HS-27A (cell line): Measurements from ENCODE around the gene EFCAB8.
"Not testable (repeated sequence)": the region's sequence is repeated elsewhere in the genome, so short reads cannot be mapped to it uniquely, and the experiment has no call there.

Experiments used
- DNase-seq: peaks from one replicate; pipeline ENCODE4 v3.0.0-alpha.2; 2012; ENCODE audit warnings: low read depth, missing footprints

EFCAB8 gene

DNA sequence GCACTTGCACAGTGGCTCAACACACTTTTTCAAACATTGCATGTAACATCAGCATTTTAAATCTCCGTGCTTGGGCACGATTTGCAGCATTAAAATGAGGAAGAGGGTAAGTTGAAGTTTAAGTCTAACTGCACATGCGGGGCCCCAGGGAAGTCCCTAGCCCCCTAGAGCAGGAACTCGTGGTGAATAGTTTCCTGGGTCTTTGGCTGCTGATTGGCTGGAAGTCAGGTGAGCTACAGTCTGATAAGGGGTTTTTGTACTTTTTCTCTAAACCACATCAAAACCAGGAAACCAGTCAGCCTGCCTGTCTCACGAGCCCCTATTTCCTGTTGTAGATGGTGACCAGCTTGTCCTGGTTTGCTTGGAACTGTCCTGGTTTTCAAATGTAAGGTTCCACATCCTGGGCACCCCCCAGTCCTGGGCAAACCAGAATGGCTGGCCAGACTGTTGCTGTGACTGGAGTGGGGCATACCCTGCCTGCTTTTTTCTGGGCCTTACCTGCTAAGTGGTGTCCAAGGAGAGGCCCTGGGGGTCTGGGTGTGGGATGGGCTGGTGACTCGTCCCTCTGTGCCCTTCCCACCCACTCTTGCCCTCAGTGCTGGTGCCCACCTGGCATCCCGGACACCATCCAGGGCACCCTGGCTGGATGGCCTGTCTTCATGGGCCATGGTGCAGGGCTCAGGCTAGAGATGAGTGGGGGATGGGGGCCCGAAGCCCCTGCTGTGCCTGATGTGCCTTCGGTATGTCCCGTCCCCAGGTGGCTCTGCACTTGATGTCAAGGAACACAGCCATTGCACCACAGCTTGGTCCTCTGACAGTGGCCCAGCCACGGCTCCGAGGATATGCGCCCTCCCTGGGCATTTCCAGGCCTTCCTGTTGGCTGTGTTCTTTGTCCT, 113.7 kb downstream of the EFCAB8 start:
- DNase-seq, result no peak

DNA sequence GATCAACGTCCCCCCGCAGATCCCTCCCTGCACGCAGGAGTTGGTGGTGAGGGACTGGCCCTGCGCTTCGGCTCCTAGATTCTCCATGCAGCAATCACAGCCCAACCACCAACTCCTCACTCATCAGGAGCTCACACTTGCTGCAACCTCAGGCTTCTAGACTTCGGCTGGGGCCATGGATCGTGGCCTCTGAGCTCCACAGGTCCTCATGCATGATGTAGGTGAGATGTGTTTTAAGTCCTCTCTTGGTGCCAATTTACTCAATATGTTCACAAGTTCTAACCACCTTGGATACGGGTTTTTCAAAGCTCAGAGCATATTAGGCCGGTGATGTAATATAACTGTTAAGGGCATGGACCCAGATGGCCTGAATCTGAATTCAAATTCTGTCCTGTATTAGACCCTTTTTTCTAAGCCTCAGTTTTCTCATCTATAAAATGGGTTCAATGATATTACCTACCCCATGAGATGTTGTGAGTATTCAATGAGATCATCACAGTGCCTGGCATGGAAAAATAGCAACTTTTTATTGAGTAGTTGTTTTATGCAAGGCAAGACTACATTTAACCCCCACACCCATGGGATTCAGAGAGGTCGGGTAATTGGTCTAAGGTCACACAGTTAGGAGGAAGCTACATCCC, 114.5 kb downstream of the EFCAB8 start:
- DNase-seq, result no peak

- DNase-seq, result not testable (repeated sequence)
These were observed 115.7 kb downstream of the EFCAB8 start for GRCh38 chr20:32974204-32975064.

DNA sequence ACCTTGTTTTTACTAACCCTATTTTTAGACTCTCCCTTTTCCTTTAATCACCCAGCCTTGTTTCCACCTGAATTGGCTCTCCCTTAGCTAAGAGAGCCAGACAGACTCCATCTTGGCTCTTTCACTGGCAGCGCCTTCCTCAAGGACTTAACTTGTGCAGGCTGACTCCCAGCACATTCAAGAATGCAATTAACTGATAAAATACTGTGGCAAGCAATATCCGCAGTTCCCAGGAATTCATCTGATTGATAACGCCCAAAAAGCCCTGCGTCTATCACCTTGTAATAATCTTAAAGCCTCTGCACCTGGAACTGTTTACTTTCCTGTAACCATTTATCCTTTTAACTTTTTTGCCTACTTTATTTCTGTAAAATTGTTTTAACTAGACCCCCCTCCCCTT, 116.4 kb downstream of the EFCAB8 start:
- not testable (repeated sequence) for DNase-seq

DNA sequence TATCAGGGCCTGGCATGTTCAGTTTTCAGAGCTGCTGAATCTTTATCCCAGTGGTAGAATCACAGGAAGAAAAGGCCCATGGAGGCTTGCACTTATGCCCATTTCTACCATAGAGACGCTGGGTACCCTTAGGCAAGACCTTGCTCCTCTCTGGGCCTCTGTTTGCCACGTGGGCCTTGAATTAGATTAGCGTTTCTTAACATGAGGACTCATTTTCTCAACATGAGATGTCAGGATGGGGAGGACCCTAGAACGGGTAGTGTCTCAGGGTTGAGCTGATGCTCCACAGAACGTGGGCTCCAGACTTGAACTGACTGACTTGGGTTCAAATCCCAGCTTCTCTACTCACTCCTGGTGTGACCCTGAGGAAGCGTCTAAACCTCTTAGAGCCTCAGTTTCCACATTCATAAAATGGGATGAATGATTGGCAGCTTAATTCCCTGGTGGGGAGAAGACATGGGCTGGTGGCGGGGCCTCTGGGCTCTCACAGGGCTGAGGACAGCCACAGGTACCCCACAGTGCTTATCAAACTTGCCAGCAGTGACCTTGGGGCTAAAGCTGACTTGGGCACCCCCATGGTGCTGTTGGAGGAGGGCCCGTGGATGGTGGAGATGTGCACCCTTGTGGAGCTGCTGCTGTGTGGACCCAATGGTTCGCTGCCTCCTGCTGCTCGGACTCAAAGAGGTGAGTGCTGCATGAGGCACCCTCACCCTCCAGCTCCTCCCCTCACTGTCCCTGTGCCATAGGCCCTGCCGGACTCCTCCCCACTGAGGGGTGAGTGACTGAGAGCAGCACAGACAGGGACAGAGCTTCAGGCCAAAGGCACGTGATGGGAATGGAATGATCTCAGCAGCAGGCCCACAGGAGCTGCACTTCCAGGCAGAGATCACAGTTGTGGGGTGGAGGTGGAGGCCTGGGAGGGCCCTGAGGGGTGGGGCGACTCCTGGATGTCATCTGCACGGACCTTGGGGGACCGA, 117.3 kb downstream of the EFCAB8 start:
- DNase-seq, result no peak

- no peak for DNase-seq
These were observed 118.0 kb downstream of the EFCAB8 start for GRCh38 chr20:32976746-32977145.

GRCh38 chr20:32977281-32978008, 118.7 kb downstream of the EFCAB8 start:
- no peak for DNase-seq

- no peak for DNase-seq
These were observed 119.2 kb downstream of the EFCAB8 start for GRCh38 chr20:32978009-32978335.

- DNase-seq, result no peak
These were observed 120.7 kb downstream of the EFCAB8 start for GRCh38 chr20:32979201-32979998.

DNA sequence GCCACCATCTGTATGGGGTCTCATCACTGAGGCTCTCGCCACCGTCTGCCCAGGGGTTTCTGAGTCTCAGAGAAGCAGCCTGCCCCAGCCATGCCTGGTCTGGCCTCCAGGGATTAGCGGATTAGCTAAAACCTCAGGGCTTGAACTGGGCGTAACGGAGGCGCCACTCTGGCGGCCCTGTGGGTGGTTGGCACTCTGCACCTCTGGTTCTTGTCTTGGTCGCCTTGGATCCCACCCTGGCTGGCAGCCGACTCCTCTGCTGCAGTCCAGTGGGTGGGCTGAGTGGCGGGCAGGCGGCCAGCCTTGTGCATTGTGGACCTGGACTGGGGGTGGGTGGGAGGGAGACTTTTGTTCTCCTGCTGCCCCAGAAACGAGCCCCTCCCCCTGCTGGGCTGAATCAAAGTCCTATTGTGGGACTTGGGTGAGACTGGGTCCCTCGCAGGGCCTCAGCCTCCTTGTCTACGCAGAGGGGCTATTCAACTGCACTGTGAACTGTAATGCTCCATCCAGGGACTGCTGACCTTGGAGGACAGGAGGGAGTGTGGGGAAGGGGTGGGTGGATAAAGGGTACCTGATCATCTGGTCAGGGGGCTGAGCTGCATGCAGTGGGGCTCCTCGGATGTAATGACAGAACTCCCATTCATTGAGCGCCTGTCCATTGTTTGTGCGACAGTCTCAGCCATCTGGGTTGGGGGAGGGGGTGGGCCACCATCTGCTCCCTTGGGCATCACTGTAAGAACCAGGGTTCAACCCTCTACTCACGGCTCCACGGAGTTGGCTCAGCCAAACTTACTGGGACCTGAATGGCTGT, 121.6 kb downstream of the EFCAB8 start:
- no peak for DNase-seq

DNA sequence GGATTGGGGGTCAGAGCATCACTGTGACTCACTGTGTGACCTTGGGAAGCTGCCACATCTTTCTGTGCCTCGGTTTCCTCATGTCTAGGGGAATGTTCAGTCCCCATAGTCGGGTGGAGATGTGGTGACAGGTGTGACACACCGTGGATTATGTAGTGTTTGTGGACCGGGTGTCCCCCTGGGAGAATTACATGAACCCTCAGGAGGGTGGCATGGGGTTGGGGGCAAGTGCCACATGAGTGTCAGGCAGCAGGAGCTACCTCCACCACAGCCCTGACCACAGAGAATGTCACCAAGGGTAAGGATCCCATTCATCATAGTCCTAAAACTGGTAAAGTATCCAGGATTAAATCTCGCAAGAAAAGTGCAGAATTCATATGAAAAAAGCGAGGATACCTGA, 122.3 kb downstream of the EFCAB8 start:
- no peak for DNase-seq

DNA sequence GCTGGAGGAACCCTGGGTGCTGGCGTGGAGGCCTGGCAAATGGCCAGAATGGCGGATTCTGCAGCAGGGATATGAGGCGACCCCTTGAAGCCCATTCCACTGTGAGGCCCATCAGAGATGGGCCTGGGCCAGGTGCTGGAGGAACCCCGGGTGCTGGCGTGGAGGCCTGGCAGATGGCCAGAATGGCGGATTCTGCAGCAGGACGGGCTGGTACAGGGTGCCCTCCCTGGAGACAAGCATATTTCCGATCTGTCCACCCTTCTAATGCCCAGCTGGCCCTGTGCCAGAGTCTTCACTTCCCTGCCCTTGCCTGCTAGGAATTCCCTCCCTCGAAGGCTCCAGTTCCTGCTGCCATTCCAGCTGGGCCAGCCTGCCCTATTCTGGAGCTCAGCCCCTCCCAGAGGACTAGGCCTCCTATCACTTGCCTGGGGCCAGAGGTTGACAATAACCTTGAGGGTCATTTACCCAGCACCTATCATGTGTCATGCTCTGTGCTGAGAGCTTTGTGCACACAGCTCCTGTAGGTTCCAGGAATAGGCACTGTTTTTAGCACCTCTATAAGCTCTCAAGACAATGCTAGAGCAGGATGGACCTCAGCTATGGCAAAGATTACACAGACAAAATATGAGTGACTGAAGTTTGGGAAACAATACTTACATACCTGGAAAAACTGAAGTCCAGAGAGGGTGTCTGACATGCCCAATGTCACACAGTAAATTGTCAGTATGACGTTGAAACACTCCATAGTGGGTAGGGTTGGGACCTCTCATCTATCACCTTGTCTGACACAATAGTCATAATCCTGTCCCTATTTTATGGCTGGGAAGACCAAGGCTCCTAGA, 124.1 kb downstream of the EFCAB8 start:
- no peak for DNase-seq

GRCh38 chr20:32983459-32984112, 124.9 kb downstream of the EFCAB8 start:
- no peak for DNase-seq

GRCh38 chr20:32984196-32984595, 125.5 kb downstream of the EFCAB8 start:
- DNase-seq, result no peak

GRCh38 chr20:32984631-32985354, 126.1 kb downstream of the EFCAB8 start:
- DNase-seq, result no peak

DNA sequence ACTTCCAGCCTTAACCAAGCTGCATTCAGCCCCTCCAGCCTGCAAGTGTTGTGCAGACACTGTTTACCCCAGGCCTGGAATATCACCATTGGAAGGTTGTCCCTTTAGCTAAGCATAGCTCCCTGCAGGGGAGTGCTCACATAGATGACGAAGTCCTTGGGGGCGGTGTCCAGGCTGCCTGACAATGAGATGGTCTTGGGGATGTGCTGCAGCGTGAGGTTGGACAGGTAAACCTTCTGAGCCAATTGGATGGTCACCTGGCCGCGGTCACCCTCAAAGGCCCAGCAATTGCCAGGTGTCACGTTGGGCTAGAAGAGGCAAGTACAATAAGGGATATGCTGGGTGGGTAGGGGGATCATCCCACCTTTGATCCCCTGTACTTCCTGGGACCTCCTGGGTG, 126.9 kb downstream of the EFCAB8 start:
- DNase-seq, result no peak
